NCI-H1436 (cell line): ENCODE measurements around the gene RNASEH2A.

Source experiments
- DNase-seq: peaks from one replicate; lab custom pipeline; 2025; lab: John Stamatoyannopoulos, UW

RNASEH2A gene

DNA sequence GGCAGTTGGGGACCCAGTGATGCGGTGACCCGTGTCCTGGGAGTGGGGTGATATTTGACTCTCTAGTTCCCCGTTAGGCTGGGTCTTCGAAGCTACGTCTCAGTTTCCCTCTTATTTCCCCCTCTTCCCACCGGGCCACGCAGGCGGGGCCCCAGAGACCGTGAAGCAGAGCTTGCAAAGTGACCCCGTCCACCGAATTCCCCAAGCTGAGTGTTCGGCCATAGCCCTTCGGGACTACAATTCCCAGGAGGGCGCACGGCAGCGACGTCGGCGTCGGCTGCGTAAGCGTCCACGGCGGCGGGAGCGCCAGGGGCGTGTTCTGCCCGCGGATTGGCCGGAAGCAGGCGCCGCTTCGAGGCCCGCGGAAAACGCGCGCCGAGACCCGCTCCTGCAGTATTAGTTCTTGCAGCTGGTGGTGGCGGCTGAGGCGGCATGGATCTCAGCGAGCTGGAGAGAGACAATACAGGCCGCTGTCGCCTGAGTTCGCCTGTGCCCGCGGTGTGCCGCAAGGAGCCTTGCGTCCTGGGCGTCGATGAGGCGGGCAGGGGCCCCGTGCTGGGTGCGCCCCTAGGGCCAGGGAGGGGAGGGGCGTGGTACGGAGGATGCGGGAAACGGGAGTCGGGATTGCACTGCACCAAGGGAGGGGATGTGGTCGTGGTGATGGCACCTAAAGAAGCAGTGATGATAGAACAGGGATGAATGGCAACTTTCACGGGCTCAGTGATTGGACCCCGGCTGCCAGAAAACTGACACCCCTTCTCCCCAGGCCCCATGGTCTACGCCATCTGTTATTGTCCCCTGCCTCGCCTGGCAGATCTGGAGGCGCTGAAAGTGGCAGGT, at the start of gene RNASEH2A:
Gene RNASEH2A, plus strand, starts transcription at position 343 of the 840 bp plus-strand sequence. Its CDS starts 90 bp downstream, at position 433.
- DNase-seq = peak; percentile 90

DNA sequence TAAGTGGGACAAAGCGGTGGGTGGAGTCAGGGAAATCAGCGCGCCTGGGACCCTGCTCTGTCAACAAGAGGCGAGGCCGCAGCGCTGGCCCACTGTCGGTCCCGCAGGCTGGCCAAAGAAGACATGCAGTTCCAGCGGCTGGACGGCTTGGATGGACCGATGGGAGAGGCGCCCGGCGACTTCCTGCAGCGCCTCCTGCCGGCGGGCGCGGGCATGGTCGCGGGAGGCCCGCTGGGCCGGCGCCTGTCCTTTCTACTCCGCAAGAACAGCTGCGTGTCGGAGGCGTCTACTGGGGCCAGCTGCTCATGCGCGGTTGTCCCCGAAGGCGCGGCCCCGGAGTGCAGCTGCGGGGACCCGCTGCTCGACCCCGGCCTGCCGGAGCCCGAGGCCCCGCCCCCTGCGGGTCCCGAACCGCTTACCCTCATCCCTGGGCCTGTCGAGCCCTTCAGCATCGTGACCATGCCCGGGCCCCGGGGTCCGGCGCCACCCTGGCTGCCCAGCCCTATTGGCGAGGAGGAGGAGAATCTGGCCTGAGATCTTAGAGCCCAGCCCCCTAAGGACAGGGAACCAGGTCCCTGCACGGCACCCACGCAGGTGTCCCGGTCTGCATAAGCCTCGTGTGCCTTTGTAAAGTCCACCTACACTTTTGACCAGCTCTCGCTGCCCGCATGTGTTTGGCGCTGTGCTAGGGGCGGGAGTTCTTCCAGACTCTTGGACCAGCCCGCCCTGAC, 48.7 kb upstream of the RNASEH2A start:
- DNase-seq = peak; percentile 67

DNA sequence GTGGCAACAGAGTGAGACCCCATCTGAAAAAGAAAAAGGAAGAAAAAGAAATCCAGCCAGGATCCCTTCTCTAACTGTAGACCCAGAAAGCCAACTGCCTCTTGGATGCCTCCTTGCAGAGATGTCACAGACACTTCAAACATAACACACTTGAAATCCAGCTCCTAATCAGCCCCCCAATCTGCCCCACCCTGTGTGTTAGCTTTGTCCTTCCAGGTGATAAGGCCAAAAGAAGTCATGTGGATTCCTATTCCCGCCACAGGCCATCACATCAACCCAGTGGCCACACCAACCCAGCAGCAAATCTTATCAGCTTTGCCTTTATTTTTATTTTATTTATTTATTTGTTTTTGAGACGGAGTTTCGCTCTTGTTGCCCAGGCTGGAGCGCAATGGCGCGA, 46.7 kb upstream of the RNASEH2A start:
- DNase-seq = no peak

DNA sequence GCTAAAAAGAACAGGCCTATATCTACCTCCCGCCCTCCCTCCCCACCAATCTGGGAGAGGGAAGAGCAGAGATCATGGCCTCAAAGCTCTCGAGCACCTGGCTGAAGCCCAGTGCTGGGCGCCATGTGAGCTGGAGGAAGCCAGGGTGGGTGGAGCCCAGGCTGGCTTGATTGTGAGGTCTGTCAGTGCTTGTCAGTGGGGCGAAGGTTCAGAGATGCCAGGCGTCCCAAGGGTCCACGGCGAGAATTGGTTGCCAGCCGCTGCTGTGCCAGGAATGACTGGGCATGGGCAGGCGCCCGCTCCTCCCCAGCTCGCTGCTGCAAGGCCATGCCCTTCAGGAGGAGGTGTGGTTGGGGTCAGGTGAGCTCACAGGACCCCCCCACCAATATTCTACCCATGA, 43.3 kb upstream of the RNASEH2A start:
- DNase-seq = no peak

DNA sequence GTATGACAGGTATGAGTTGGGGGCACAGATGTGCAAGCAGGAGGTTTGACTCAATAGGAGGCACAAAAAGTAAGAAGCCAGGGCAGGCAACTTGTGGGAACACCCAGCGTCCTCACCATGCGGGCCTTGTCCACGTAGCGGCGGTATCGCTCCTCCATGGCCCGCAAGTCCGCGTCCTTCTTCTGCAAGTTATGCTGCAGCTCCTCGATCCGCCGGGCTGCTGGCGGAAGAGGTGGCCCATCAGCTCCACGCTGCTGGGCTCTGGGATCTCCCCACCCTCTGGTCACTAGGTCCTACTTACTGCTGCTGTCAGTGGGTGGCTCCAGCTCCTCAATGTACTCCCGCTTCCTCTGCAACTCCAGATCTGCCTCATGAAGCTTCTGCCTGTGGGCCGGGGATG, 41.7 kb upstream of the RNASEH2A start:
- DNase-seq = no peak

DNA sequence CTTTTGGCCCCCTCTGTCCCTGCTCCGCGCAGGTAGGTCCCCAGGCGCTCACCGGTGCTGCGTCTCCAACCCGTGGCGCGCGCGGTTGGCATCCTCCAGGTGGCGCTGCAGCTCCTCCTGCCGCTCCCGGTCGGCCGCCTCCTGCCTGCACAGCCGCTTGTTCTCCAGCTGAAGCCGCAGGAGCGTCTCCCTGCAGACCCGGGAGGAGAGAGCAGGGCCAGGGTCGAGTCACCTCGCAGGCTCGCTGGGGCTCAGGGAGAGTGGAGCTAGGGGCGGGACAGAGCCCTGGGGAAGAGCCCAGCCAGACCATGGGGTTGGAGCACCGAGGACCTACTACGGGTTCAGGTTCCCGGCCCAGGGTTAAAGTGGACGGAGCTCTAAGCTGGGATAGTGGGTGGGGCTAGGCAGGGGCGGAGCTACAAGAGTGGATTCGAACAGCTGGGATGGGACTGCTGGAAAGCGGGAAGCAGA, 40.3 kb upstream of the RNASEH2A start:
- DNase-seq = no peak

DNA sequence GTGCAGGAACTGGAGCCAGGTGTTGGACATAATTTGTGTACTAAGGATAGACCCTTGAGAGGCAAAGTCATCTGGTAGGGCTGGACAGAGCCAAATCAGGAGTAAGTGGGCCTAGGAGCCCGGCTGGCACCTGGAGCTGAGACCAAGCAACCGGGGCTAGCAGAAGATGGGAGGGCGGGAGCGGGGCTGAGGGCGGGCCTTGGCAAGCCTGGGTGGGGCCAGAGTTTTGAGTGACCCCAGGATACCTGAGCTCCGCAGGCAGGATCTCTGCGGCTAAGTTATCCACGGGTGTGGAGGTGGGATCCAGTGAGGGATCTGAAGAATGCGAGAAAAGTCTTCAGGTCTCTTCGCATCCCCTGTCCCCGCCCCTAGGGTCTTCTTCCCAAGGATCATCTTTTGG, 39.2 kb upstream of the RNASEH2A start:
- no peak for DNase-seq

DNA sequence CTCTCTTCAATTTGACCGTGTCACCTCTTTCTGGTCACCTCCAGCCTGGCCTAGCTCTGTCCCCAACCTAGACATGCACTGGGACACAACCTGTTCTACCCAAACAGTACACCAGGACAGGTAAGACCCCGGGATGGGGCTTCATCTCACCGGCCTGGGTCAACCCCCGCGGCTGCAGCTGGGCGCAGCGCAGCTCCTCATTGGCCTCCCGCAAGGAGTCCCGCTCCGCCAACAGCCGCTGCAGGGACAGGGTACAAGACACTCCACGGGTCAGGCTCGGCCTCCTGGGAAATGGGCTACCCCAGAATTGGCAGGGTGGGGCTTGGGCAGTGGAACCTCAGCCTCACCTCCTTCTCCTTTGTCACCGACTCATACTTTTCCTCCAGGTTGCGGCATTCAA, 38.7 kb upstream of the RNASEH2A start:
- no peak for DNase-seq

DNA sequence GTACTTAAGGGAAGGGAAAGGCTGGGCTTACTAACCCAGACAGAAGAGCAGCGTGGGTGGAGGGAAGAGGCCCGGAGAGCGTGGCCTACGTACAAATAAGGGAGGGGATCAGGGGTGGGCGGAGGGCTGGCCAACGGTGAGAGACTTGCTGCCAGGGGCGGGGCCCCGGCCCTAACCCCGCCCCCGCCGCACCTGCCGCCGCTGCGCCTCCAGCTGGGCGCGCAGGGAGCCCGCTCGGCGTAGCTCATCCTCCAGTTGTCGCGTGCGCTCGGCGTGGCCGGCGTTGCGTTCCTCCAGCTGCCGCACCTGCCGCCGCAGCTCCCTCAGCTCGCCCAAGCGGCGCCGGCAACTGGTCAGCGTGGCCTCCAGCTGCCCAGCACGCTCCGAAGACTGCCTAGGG, 36.7 kb upstream of the RNASEH2A start:
- DNase-seq = peak; percentile 66

DNA sequence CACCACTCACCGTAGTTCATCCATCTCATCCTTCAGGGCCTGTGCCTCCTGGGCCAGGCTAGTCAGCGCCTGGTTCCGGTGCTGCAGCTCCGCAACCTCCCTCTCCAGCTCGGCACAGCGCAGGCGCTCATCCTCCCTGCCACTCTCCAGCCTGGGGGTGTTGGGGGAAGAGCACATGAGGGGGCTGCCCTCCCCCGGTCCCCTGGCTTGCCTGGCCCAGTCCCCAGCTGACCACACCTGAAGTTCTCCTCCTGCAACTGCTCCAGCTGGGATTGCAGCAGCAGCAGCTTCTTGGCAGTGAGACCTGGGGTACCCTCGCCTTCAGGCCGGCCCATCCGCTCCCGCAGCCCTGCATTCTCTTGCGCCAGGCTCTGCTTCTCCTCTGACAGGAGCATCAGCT, 35.5 kb upstream of the RNASEH2A start:
- no peak for DNase-seq

DNA sequence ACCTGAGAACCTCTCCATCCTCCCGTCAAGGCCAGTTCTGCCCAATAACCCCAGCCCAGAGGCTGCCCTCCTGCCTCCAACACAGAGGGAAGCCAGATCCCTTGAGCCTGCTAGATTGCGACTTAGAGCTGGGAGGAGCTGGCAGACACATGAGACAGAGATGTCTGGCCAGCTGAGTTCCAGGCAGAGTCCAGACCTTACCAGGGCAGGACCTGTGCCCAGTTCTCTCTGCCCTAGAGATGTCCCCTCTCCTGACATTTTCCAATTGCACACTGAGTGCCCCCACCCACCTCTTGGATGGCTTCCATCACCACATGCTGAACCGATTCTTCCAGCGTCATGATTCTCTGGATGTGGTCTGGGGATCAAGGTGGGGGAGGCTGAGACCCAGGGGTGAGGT, 34.1 kb upstream of the RNASEH2A start:
- no peak for DNase-seq

DNA sequence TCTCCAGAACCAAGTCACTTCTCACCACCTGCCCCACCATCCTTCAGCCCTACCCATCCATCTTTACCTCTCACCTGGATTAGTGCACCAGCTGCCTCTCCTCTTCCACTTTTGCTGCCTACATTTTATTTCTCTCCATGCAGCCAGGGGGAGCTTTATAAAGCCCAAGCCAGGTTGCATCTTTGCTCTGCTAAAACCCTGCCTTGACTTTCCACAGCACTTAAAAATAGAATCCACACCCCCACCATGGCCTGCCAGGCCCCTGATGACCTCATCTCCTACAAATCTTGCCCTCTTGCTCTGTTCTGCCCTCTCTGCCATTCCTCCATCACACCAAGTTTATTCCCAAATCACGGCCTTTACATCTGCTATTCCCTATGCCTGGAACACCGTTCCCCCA, 32.8 kb upstream of the RNASEH2A start:
- DNase-seq = no peak

DNA sequence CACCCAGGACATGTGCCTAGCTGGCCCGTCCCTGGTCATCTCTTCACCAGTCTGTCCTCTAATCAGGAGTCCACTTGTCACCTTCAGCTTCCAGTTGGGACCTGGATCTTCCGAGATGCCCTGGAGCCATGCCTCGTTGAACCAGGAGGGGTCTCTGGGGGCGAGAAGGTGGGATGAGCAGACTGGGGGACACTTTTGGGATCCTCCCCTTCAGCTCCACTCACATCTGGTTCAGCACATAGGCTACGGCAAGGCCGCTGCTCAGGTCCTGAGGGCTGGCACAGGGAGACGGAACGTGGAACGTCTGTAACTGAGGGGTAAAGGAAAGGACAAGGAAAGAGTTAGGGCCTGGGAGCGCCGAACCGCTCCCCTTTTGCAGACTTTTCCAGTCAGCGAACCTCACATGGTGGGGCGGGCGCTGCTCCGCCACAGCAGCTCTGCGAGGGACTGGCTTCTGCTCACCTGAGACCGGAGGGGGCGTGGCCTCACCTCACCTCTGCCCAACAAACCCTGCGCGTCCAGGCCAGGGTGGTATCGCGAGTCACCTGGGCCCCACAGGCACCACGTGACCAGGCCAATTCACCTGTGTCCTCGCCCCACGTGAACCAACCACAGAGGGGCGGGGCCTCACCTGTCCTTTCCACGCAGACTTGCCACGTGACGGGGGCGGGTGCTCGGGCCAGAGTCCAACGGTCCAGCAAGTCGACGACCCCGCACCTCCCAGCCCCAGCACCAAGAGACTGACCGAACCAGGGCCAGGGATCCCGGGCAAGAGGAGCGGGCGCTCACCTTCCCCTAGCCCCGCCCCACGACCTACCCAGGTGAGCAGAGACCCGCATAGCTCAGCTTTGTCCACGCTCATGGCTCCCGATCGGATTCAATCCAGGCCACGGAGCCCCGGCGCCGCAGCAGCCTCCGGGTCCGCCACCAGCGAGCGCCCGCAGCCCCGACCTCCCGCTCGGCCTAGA, 31.5 kb upstream of the RNASEH2A start, which contains the start of gene HOOK2:
Gene HOOK2, minus strand, starts transcription at position 965 of the 968 bp plus-strand sequence. Its CDS starts 103 bp downstream, at position 862.
- peak; percentile 80 for DNase-seq

DNA sequence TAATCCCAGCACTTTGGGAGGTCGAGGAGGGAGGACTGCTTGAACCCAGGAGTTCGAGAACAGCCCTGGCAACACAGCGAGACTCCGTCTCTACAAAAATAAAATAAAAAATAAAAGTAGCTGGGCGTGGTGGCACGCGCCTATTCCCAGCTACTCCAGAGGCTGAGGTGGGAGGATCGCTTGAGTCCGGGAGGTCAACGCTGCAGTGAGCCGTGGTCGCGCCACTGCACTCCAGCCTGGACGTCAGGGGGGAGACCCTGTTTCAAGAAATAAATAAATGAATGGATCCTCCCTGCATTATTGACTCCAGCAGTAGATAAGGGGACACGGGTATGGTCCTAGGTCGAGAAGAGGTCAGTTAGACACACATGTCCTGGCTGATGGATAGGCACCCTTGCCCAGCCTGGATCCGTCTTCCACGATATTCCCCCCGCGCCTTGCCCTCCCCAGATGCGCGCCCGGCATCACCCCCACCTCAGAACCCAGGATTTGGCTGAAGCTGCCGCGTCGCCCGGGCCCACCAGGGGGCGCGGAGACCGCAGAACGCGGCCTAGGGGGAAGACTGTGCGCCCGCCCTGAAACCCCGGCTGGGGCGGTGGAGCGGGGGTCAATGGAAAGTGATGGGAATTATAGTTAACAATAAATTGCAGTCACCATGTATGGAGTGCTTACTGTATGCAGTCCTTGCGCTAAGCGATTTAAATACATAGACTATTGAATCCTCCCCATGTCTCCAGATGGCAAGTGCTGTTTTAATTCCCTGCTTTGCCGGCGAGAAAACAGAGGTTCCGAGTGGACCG, 29.0 kb upstream of the RNASEH2A start:
- DNase-seq = peak; percentile 65

DNA sequence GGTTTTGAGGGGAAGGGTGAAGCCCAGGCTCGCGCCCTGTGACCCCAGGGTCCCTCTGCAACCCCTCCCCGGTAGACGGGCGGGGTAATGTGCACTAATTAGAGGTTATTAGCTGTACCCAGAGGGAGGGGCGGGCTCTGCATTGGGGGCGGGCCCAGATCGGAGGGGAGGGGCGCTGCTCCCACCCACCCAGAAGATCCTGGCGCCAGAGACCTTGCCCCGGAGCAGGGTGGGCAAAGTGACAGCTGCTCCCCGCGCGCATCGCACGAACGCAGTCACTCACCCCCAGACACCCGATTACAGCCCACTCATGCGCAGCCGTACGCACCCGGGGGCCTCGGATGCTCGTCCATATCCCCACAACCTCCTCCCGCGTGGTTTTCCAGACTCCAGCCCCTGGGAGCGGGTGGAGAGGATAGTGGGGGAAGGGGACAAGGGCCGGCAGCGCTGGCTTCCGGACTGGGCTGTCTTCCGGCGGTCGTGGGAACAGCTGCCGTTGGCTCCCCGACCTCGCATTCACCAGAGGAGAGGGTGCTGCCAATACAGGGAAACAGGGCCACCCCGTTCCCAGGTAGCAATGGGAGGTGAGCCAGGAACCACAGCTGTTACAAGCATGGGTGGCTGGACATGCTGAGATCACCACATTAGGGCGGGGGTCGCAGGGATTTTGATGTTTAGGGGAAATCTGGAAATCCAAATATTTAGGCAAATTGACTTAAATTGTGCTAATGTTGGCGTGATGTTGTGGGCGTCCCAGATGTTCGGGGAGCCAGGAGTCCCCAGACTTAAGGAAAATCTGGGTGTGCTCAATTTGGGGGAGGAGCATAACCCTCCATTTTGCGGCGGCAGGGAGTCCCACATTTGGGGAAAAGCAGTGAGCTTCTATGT, 28.1 kb upstream of the RNASEH2A start:
- peak; percentile 31 for DNase-seq

DNA sequence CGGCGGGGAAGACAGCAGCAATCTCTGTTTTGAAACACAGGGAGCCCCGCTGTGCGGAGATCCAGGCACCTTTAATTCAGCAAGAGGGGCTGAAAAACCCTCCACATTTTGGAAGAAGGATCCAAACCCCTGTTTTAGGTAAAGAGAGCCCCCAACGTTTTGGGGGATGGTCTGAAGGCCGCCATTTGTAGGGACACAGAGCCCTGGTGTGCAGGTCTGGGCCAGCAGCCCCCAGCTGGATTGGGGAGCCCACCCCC, 27.6 kb upstream of the RNASEH2A start:
- no peak for DNase-seq

DNA sequence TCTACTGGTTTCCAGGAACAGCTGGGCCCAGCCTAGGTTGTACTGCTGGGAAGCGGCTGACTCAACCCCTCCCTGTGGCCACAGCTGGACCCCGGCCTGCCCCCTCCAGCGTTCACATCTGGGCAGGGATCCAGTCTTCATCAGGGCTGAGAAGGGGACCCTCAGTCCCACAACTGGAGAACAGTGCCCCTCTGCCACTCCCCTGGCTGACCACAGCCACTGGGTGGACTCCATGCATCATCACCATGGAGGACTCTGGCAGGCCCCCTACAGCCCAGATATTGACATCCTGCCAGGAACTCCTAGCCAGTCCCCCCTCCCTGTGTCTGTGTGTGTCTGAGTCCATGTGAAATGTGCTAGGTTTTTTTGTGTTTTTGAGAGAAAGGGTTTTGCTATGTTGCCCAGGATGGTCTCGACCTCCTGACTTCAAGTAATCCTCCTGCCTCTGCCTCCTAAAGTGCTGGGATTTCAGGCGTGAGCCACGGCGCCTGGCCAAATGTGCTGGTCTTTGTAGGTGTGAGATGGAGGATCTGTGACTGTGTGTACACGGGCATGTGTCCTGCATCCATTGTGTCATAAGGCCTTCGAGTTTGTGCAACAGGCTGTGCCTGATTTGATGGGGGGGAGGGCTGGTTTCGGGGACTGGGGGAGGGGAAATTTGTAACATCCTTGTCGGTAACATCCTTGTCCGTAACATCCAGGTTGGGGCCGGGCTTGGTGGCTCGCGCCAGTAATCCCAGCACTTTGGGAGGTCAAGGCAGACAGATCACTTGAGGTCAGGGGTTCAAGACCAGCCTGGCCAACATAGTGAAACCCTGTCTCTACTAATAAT, 27.0 kb upstream of the RNASEH2A start:
- DNase-seq = no peak

DNA sequence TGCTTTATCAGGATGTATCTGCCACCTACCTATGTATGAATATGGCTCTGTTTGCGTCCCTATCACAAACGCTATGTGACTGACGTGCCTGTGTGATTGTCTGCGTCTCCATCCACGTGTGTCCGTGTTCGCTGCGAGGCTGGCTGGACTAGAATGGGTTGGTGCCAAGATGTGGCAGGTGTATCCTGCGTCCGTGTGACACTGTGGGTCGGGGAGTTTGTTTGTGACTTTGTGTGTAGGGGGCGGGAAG, 24.3 kb upstream of the RNASEH2A start:
- DNase-seq = no peak

DNA sequence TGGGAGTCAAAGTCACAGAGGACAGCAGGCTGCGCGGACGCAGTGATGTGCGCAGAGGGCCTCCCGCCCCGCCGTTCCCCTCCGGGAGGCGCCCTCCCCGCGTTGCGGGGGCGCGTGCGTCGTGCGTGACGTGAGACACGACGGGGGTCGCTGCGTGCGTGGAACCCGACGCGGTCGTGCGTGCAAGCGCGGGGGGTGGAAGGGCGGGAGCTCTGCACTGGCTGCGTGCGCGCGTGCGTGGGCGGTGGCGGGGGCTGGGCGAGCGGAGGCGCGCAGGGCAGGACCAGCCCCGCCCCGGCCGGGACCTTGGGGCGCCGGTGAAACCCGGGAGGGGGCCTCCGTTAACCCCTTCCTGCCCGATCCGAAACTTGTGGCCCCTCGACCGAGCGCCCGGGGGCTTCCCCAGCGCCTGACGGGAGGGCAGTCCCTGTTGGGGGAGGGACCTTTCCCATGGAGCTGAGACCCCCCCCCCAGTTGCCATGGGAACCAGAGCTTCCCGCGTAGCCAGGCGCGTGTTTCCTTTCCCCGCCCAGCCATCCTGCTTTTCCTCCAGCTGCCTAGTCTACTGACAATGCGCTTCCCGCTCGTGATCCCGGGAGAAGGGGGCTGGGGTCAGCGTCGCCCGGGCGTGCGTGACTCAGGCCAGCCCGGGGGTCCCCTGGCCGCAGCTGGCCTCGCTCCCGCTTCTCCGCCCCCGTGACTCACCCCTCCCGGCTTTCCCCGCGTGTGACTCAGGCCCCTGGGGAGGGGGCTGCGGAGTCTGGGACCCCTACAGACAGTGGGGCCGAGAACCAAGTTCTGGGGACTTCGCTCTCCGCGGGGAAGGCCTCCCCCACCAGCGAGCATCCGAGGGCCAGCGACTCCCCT, 23.7 kb upstream of the RNASEH2A start:
- DNase-seq = peak; percentile 63
